GM19025 (cell line): ENCODE results near the gene UGT2A2.
"Not testable (repeated sequence)": the region's sequence is repeated elsewhere in the genome, so short reads cannot be mapped to it uniquely, and the experiment has no call there.

Experiments used
- ATAC-seq: cut with Tn5 transposase; IDR thresholded peaks from one replicate; pipeline ENCODE4 v1.9.1; 2021; ENCODE audit warnings: mild to moderate bottlenecking, low read depth, moderate library complexity; ENCODE audit not compliant: unreplicated experiment

UGT2A2 gene

DNA sequence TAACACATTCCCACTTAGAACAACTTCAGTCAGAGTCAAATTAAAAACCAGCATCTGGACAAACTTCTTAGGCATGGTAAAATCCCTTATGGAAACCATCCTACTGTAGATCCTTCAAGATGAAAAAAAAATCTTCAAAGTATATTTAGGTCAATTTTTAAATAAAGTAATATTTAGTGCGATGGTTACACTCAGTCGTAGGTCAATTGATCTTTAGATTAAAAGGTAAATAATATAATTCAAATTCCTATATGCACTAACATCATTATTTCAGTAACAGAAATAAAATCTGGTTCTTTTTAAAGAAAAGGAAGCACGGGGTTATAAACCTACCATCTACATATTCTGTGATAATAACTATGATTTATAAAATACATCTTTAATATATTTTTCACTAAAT, at the start of gene UGT2A2:
TSS of gene UGT2A2 (minus strand) at position 101 of the 400 bp plus-strand sequence. CDS start at position 99, 2 bp downstream.
- ATAC-seq: no peak

DNA sequence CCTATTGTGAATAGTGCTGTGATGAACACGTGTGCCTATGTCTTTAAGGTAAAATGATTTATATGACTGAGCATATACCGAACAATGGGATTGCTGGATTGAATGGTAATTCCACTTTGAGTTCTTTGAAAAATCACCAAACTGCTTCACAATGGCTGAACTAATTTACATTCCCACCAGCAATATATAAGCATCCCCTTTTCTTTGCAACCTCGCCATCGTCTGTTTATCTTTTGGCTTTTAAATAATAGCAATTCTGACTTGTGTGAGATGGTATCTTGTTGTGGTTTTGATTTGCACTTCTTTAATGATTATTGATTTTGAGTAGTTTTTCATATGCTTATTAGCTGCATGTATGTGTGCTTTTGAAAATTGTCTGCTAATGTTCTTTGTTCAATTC, 45.4 kb upstream of the UGT2A2 start:
- no peak for ATAC-seq

DNA sequence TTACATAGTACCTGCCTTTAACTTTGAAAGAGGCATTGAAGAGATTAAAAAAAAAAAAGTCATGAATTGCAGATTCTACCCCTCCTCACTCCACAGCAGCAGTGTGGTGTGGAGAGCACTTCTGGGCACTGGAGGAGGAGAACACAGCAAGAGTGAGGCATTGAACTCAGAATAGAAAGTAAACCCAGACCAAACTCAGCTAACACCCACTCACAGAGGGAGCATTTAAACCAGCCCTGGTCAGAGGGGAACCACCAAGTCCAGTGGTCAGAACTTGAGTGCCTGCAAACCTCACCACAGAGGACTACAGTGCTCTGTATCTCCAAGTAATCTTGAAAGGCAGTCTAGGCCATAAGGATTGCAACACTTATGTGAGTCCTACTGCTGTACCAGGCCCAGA, 29.2 kb upstream of the UGT2A2 start:
- ATAC-seq: no peak

DNA sequence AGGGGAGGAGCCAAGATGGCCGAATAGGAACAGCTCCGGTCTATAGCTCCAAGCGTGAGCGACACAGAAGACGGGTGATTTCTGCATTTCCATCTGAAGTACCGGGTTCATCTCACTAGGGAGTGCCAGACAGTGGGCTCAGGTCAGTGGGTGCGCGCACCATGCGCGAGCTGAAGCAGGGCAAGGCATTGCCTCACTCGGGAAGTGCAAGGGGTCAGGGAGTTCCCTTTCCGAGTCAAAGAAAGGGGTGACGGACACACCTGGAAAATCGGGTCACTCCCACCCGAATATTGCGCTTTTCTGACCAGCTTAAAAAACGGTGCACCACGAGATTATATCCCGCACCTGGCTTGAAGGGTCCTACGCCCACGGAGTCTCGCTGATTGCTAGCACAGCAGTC, 24.6 kb upstream of the UGT2A2 start:
- ATAC-seq: not testable (repeated sequence)

DNA sequence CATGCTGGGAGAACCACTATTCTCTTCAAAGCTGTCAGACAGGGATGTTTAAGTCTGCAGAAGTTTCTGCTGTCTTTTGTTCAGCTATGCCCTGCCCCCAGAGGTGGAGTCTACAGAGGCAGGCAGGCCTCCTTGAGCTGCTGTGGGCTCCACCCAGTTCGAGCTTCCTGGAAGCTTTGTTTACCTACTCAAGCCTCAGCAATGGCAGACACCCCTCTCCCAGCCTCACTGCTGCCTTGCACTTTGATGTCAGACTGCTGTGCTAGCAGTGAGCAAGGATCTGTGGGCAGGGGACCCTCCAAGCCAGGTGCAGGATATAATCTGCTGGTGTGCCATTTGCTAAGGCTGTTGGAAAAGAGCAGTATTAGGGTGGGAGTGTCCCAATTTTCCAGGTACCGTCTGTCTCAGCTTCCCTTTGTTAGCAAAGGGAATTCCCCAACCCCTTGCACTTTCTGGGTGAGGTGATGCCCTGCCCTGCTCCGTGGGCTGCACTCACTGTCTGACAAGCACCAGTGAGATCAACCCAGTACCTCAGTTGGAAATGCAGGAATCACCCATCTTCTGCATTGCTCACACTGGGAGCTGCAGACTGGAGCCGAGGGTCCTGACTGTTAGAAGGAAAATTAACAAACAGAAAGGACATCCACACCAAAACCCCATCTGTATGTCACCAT, 21.8 kb upstream of the UGT2A2 start:
- not testable (repeated sequence) for ATAC-seq

DNA sequence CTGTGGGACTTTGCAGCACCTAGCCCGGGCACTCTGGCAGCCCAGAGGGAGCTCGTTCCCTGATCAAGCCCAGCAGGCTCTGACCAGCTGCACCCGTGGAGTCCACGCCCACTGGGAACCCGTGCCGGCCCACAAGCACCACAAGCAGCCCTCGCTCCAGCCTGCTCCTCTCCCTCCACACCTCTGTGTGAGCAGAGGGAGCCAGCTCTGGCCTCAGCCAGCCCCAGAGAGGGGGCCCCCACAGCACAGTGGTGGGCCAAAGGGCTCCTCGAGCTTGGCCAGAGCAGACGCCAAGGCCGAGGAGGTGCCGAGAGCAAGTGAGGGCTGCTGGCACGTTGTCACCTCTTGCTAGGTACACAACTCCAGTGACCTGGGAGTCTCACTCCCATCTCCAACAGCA, 18.7 kb upstream of the UGT2A2 start:
- ATAC-seq: no peak

DNA sequence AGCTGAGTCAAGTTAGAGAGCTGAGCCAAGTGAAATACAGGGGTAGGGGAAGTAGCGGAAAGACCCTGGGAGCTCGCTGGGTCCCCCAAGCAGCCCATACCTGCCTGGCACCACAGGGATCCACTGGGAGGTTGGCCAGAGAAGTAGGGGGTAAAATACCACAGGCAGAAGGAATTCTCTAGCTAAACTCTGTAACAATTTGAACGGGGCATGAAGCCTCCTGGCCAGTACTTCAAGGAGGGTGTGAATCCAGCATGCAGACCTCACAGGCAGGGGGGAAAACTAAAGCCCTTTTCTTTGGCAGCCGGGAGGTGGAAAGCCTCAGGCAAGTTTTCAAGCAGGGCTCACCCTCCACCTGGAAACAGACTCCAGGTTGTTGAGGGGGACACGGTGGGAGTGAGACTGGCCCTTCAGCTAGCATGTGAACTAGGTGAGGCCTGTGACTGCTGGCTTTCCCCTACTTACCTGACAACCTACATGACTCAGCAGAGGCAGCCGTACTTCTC, 17.3 kb upstream of the UGT2A2 start:
- no peak for ATAC-seq

DNA sequence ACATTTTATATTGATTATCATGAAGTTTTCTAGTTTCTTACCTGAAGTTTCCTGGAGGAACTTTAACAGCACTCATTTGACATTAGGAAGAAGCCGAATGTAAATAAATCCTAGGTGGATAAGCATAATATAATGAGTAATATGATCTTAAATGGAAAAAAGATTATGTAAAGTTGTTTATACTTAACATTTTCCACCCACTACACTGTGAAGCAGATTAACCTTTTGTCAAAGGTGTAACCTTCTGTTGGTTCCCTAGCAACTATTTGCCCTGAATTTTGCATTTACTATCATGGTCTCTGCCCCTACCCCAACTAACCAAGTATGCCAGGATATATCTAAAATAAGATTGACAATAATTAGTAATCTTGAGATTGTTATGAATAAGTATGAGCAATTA, 13.7 kb upstream of the UGT2A2 start, which contains the start of gene UGT2A1:
TSS of gene UGT2A1 (minus strand) at position 101 of the 400 bp plus-strand sequence. CDS start 5,603 bp downstream, outside the sequence.
- ATAC-seq: no peak

DNA sequence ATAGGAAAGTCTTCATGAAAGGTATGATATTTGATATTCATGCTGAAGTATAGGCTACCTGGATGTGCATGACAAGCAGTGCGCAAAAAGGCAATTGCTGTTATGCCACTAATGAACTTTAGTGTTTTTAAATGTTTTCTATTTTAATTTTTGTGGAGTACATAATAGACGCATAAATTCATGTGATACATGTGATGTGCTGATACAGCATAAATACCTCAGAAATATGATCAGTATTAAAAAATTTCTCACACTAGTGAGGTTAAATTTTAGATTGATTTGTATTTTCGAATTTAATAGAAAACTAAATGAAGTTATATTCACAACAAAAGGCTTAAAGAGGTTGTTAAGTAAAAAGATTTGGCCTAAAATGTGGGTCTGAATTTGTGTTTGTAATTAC, 11.4 kb upstream of the UGT2A2 start:
- no peak for ATAC-seq

DNA sequence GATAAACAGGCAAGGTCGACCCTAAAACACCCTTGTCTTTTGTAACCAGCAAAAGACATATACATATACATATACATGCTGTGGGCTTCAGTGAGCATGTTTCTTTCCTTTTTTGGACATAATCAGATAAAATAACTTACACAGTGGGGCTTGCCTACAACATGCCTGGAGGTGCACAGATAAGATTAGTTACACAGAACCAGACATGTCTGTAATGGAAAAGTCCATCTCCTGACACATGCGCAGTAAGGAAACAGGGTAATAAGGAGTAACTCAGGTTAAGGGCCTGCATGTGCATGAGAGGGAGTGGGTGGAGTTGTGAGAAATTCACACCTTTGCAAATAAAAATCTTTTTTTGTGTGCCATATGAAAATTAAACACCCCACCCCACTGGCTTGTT, 10.2 kb upstream of the UGT2A2 start:
- ATAC-seq: no peak

DNA sequence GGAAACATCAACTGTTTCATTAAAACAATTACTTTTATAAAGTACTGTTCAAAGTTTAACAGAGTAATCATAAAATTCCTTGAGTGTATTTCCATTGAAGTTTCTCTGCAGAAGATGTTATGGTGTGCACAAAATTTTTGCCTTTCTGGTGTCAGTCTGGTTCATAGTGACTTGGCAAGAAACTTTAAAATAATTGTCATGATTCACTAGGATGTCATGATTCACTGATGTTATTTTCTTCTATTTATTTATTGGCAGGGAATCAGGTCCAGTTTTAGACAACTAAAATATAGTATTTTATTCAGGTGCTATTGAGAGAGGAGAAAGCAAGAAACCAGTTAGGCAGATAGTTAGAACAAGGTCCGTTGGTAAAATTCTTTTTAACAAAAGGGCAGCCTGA, 9.8 kb upstream of the UGT2A2 start:
- ATAC-seq: no peak

DNA sequence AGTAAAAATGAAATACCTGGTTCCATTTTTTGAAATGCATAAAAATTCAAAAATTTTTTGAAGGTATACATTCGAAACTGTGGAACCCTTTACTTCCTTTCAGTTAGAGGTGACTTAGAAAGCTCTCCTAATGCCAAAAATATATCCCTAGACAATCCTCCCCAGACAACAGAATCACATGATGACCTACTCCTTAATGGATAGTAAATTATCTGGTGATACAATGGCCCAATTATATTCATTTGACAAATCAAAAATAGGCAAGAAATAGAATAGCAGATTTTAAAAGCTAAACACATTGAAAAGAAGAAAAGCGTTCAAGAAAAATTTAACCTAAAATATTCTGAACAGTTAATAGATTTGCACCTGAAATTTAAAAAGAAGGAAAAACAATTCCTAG, 3.5 kb upstream of the UGT2A2 start:
- no peak for ATAC-seq

DNA sequence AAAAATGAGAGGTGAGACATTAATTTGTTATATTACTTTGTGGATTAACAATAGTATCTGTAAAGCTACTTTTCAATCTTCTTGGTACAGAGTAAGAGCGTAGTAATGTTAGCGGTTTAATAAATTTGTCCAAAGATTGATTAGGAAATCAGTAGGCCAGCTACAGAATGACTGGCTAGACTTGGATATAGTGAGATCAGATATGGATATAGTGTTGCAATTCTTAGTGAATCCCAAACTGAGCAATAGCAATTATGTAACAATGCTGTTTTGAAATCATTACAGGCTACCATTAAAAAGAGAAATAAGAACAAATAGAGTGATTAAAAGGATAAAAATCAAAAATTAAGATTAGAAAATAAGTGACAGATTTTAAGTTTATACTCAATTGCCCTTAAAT, 847 bp upstream of the UGT2A2 start:
- no peak for ATAC-seq

DNA sequence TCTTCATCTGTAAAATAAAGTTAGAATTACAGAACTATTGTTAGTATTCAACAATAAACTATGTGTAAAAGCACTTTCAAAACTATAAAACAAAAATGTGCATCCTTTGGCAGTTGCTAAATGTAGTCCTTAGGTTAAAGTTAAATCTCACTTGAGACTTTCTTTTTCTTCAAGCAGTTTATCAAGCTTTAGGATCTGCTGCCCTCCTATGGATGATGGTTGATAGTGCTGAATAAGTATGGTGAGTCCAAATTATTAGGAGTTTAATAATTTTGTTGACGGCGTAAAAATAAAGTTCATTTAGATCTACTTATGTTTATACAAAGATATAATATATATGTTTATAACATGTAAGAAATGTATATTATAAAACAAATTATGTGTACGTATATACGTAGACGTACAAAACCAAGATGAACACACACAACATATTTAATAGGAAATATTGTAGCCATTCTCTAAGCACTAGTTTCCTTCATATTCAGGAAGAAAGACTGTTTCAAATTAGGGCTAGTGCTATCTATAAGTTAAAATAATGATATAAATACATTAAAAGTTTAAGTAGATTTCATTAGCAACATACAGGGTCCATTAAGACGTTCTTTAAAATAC, 22.3 kb downstream of the UGT2A2 start:
- ATAC-seq: no peak

DNA sequence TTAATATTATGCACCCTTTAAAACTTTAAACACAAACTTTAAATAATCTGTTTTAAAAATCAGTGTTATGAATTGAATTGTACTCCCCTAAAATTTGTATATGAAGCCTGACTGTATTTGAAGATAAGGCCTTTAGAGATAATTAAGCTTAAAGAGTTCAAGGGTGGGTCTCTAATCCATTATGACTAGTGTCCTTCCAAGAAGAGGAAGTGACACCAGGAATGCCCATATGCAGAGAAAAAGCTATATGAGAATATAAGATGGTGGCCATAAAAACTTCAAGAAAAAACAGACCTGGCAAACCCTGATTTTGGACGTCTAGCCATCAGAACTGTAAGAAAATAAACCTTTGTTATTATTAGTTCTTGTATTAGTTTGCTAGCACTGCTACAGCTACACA, 29.0 kb downstream of the UGT2A2 start:
- ATAC-seq: no peak

DNA sequence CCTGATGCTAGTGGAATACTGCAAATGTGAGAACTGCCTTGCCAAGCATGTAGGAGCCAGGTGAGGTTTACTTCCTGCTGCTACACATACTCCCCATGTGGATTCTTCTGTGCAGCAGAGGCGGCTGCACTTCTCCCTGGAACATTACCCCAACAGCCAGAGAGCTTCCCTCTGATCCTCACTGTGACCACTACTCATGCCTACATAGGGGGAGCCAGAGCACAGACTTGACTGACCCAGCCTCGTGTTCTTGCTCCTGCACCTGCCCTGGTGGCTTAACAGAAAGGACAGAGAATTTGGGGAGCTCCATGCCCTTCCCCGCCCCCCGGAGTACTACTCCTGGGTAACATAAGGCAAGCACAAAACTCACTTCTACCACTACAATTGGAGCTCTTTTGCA, 38.4 kb downstream of the UGT2A2 start:
- no peak for ATAC-seq

DNA sequence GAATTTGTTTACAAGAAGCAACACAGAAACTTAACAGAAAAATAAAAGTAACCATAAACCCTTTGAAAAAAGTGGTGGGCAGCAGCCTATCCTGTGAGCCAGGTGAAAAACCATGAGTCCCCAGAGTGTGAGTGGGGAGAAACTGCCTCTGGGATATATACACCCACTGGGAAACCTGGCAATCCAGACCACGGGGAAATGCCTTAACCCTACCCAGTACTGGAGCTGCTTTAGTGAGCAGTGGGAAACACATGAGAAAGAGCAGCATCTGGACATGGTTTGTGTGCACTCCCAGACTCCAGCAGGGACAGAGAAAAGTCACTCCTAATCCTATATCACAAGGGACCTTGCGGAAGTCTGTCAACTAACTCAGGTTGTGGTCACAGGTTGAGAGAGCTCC, 39.4 kb downstream of the UGT2A2 start:
- no peak for ATAC-seq

DNA sequence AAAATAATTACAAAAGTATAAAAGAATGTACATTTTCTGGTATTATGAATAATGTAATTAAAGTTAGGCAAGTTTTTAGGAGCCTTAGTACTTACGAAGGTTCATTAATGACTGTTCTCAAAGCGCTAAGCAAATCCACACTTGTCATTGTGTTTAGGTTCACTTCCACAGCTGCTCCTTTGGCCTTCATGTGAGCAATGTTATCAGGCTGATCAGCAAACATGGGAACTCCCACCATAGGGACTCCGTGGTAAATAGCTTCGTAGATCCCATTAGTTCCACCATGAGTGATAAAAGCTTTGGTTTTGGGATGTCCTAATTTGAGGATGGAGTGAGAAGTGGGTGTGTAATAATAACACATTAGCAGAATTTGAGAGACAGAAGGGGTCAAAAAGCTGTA, 45.1 kb downstream of the UGT2A2 start:
- no peak for ATAC-seq

DNA sequence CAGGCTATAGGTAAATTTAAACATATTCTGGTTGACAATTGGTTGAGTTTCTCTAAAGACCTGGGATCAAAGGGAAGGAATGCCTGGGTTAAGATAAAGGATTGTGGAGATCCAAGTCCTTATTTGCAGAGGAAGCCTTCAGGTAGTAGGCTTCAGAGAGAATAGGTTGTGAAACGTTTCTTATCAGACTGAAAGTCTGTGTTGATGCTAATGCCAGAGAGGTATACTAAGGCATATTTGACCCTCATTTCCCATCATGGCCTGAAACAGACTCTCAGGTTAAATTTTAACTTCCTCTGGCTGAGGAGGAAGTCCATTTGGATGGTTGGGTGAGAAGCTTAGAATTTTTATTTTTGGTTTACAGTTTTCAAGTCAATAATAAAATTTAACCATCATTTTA, 48.1 kb downstream of the UGT2A2 start:
- no peak for ATAC-seq

DNA sequence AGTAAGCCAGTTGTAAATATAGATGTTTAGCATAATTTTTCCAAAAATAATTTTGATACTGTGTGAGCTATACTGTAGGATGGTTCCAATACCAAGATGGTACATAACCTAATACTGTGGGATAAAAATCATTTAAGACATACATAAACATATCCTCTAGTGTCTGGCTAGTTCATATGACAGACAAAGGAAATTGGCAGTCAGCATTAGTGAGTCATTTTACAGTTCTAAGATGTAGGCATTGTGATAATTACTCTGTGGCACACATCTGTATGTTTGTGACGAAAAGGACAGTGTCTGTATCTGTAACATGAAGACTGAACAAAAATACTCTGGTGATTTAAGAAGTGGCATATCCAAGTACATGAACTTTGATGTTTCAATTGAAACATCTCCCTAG, 49.6 kb downstream of the UGT2A2 start:
- no peak for ATAC-seq

DNA sequence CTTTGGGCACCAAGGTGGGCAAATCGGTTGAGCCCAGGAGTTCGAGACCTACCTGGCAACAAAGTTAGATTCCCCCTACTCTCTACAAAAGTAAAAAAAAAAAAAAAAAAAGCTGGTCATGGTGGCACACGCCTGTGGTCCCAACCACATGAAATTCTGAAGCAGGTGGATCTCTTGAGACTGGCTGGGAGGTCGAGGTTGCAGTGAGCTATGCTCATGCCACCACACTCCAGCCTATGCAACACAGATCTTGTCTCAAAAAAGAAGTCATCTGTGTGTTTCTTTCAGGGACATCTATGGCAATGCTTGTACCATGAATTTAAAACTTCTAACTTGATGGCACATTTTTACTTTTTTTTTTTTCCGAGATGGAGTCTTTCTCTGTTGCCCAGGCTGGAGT, 55.3 kb downstream of the UGT2A2 start:
- ATAC-seq: no peak

DNA sequence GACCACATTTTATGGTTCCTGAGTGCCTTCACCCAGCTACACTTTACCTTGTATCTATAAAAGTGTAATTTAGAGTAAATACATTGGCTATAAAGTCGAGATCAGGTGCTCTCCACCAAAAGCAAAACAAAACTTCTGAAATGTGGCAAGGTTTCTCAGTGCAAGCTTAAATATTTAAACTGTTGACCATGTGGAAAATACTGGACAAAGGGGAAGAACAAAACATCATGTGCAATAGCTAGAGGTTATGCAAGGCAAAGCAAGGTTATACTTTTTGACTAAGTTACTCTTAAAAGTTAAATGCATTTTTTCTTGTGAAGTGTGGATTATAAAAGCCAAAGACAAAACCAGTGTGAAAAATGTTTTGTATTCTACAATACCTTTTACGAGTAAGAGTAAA, 55.9 kb downstream of the UGT2A2 start:
- no peak for ATAC-seq
